K562 (cell line): ENCODE results near the gene VWA5B1.

Experiments used
- CBFB ChIP-seq: sonication (generic); formaldehyde crosslinking; IDR thresholded peaks from 2 replicates; pipeline ENCODE4 v1.4.0; 2020; ENCODE audit warnings: mild to moderate bottlenecking, missing genetic modification reagents
- CTCF ChIP-seq, 3 experiments: IDR thresholded peaks in 2 of 3; conservative IDR thresholded peaks in 1 of 3; 2 replicates each; pipeline ENCODE4 v1.5.1; 2011 to 2012; ENCODE audit warnings: low read length in 3 of 3, mild to moderate bottlenecking in 3 of 3, control low read depth in 2 of 3, improper control_type of control experiment in 1 of 3, inconsistent platforms in 1 of 3, low read depth in 1 of 3, mixed read lengths in 1 of 3, moderate library complexity in 1 of 3; ENCODE audit not compliant: insufficient read depth in 2 of 3
- DIDO1 ChIP-seq: fragments of 450-650 bp; IDR thresholded peaks from 2 replicates; pipeline ENCODE4 v1.6.1; 2016; ENCODE audit warnings: low read depth, missing biosample characterization, missing genetic modification characterization
- HNRNPUL1 ChIP-seq: fragments of 200-400 bp; formaldehyde crosslinking; IDR thresholded peaks from 2 replicates; pipeline ENCODE4 v1.6.1; 2017; ENCODE audit warnings: low read length
- KDM1A ChIP-seq, 2 experiments: fragments of 450-650 bp; IDR thresholded peaks; 2 replicates each; pipeline ENCODE4 v1.6.1; 2016; ENCODE audit warnings: mild to moderate bottlenecking in 2 of 2
- POLR2AphosphoS5 ChIP-seq: IDR thresholded peaks from 2 replicates; pipeline ENCODE4 v1.6.1; 2011; ENCODE audit warnings: mild to moderate bottlenecking, low read depth, low read length, moderate library complexity; ENCODE audit not compliant: control insufficient read depth, insufficient read depth
- PYGO2 ChIP-seq: fragments of 450-650 bp; IDR thresholded peaks from 2 replicates; pipeline ENCODE4 v1.6.1; 2016; ENCODE audit warnings: mild to moderate bottlenecking, missing genetic modification characterization, moderate library complexity, missing compliant biosample characterization
- THRAP3 ChIP-seq: fragments of 450-650 bp; IDR thresholded peaks from 2 replicates; pipeline ENCODE4 v1.6.1; 2016; ENCODE audit warnings: mild to moderate bottlenecking, inconsistent platforms, borderline replicate concordance
- USF2 ChIP-seq: sonication (generic); formaldehyde crosslinking; IDR thresholded peaks from 2 replicates; pipeline ENCODE4 v1.5.0; 2020; ENCODE audit warnings: missing genetic modification reagents
- ZBTB26 ChIP-seq: fragments of 450-650 bp; formaldehyde crosslinking; IDR thresholded peaks from 2 replicates; pipeline ENCODE4 v1.4.0; 2022; ENCODE audit warnings: missing genetic modification characterization

- TF ChIP-seq DIDO1 (tag): no peak
- no peak for TF ChIP-seq ZBTB26 (CRISPR knock-in tag)
- no peak for TF ChIP-seq THRAP3
- TF ChIP-seq PYGO2 (tag): no peak
- no peak for TF ChIP-seq CBFB (CRISPR knock-in tag)
- no peak for TF ChIP-seq KDM1A (IDR thresholded peaks at IDR 0.05)
- no peak for TF ChIP-seq POLR2AphosphoS5
- TF ChIP-seq USF2 (CRISPR knock-in tag): no peak
- TF ChIP-seq CTCF (IDR thresholded peaks at IDR 0.05 in 2 of 3, conservative IDR thresholded peaks at IDR 0.05 in 1 of 3; ENCODE audit: insufficient read depth in 2 of 3, low read depth in 1 of 3, low read length in 3 of 3): no peak
- no peak for TF ChIP-seq HNRNPUL1
Measured at GRCh38 chr1:20379075-20379474, 88.4 kb downstream of the VWA5B1 start.
